GM18499 (cell line): ENCODE results near the gene HYAL3.
"Not testable (repeated sequence)": the region's sequence is repeated elsewhere in the genome, so short reads cannot be mapped to it uniquely, and the experiment has no call there.

Experiments used
- ATAC-seq: cut with Tn5 transposase; IDR thresholded peaks from one replicate; pipeline ENCODE4 v1.9.1; 2021; ENCODE audit warnings: moderate number of reproducible peaks; ENCODE audit not compliant: insufficient read depth, unreplicated experiment

HYAL3 gene

DNA sequence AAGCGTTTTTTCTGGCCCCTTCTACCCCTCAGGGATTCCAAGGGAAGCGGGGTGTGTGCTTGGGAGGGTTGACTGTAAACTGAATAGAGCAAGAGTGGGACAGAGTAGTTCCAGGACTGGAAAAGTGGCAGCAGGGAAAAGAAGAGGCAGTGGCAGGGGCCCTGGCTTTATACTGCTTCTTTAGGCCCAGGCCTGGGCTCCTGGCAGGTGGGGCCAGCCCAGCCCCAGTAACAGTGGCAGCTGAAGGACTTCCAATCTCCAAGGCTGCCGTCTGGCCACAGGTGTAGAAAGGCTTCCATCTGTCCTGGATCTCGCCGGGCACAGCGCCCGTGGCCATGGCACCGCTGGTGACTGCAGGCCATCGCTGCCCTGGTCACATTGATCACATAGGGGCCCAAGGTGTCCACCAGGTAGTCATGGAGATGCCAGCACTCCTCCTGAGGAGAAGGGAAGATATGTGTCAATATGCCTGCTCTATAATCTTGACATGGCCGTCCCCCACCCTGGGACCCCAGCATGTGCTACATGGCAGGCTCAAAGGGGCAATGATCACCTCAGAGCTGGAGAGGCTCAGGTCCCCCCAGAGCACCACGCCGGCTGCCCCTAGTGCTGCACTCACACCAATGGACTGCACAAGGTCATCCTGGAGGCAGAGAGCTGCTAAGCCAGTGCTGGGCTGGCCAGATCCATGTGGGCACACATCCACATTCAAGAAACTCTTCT, 6.0 kb downstream of the HYAL3 start:
- no peak for ATAC-seq

GRCh38 chr3:50292159-50293078, 6.8 kb downstream of the HYAL3 start, which contains the start of gene IFRD2:
Gene IFRD2 (minus strand): TSS chr3:50292429. CDS start chr3:50292274, 155 bp downstream.
- ATAC-seq, result peak; percentile 79

GRCh38 chr3:50290161-50290641, 9.0 kb downstream of the HYAL3 start:
- ATAC-seq, result no peak

GRCh38 chr3:50289130-50289529, 10.1 kb downstream of the HYAL3 start:
- no peak for ATAC-seq

- no peak for ATAC-seq
Measured at GRCh38 chr3:50288387-50289007, 10.7 kb downstream of the HYAL3 start.

GRCh38 chr3:50287262-50287661, 11.9 kb downstream of the HYAL3 start:
- ATAC-seq, result no peak

- ATAC-seq, result no peak
Measured at GRCh38 chr3:50286322-50287227, 12.6 kb downstream of the HYAL3 start.

- ATAC-seq, result not testable (repeated sequence)
Measured at GRCh38 chr3:50284121-50284520, 15.1 kb downstream of the HYAL3 start.

GRCh38 chr3:50279255-50280016, 19.8 kb downstream of the HYAL3 start:
- ATAC-seq, result no peak

DNA sequence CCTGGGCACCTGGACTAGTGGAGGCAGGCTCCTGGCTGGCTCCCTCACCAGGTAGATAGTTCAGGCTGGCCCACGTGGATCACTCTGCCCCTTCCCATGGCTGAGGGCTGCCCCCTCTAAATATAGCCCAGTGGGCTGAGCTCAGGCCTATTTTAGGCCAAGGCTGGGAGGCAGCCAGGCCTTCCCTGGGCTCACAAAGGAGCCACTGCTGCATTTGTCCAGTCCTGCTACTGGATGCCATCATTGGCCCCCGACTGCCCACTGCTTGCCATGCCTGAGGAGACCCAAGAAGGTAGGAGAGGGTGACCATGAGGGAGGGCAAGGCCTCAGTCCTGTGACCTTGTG, 20.4 kb downstream of the HYAL3 start, which contains the start of gene LSMEM2:
LSMEM2 (plus strand) TSS at position 208 of the 345 bp plus-strand sequence; CDS start at position 235, 27 bp downstream.
- no peak for ATAC-seq

DNA sequence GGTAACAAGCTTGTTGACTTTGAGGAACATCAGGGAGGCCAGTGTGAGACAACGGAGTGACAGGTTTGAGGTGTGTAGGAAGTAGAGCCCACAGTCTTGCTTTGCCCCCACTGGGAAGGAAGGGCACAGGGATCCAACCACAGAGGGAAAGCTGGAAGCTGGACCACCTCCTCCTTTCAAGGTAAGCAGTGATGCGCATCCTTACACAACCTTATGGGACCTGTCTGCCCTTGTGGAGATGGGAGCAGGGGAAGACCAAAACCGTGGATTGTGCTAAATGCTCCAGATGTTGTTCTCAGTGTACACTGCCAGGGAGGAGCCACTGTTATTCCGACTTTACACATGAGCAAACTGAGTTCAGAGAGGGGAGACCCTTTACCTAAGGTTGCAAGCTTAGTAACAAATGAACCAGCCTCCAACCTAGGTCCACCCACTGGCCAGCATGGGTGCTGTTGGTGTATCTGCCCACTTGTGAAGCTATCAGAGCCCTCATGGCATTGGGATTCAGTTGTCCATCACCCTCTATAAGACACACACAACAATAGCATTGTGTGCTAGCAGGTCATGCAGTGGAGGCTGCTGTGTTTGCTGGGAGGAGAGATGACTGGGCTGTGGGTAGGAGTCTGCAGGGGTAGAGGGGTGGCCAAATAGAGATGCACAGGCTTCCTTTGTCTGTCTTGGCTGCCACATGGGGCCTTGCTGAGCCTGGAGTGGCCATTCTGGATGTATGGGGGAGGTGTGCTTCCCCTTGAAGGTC, 20.9 kb downstream of the HYAL3 start:
- no peak for ATAC-seq

DNA sequence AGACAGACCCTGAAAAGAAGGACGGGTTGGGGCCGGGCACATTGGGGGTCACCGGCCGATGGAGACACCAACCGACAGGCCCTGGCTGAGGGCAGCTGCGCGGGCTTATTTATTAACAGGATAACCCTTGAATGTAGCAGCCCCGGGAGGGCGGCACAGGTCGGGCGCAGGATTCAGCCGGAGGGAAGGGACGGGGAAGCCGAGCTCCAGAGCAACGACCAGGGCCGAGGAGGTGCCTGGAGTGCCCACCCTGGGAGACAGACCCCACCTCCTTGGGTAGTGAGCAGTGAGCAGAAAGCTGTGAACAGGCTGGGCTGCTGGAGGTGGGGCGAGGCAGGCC, 22.5 kb downstream of the HYAL3 start:
- ATAC-seq, result no peak

- no peak for ATAC-seq
Measured at GRCh38 chr3:50275996-50276761, 23.0 kb downstream of the HYAL3 start.

DNA sequence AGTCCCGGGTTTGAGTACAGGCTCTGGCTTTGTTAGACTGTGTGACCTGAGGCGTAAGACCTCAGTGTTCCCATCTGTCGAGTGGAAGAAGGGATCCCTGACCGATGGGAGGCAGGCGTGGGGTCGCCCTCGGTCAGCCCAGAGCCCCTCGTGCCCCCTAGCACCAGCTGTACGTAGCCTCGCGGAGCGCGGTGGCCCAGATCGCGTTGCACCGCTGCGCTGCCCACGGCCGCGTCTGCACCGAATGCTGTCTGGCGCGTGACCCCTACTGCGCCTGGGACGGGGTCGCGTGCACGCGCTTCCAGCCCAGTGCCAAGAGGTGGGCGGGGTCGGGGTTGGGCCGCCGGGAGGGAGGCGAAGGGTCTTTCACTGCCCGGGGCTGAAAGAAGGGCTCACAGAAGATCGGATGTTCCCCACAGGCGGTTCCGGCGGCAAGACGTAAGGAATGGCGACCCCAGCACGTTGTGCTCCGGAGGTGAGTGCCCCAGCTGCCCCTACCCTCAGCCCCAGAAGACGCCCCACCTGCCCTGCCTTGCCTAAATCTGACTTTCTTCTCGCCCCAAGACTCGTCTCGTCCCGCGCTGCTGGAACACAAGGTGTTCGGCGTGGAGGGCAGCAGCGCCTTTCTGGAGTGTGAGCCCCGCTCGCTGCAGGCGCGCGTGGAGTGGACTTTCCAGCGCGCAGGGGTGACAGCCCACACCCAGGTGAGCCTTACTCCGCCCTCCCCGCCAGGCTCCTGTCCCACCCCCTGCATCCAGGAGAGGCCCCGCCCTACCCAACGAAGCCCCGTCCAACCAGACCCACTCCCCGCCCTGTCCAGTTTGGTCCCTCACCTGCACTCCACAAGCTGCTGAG, 23.8 kb downstream of the HYAL3 start:
- no peak for ATAC-seq

DNA sequence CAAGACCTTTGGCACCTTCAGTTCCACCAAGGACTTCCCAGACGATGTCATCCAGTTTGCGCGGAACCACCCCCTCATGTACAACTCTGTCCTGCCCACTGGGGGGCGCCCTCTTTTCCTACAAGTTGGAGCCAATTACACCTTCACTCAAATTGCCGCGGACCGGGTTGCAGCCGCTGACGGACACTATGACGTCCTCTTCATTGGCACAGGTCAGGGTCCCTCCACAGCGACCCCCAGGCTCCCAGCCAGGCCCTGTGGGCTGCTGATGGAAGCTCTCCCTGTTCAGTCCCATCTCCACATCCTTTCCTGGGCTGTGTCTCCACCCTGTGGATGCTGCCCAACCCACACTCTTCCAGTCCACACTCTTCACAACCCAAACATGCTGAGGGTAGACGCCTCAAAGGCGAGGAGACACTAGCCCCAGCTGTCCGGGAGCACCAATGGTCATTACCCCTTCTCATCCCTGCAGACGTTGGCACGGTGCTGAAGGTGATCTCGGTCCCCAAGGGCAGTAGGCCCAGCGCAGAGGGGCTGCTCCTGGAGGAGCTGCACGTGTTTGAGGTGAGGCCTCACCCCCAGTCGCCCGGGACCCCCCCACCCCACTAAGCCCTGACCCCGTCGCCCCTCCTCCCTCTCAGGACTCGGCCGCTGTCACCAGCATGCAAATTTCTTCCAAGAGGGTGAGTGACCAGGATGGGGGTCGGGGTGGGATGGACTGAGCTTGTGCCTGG, 24.7 kb downstream of the HYAL3 start:
- ATAC-seq, result no peak

GRCh38 chr3:50273689-50274065, 25.5 kb downstream of the HYAL3 start:
- no peak for ATAC-seq
